Jurkat, Clone E6-1 (cell line): ENCODE data around the gene DHX40. TPM values are rescaled to one million over a fixed set of nuclear protein-coding genes. Genes with fewer than 3 reads are reported as not detected.
"Not testable (repeated sequence)": the region's sequence is repeated elsewhere in the genome, so short reads cannot be mapped to it uniquely, and the experiment has no call there.

Source experiments
- DNase-seq: peaks from one replicate; pipeline ENCODE4 v3.0.0-alpha.2; 2011; ENCODE audit warnings: low read depth, low spot score
- H3K4me3 ChIP-seq: 2 replicates; pipeline ENCODE4 v1.5.1; 2011; ENCODE audit warnings: mild to moderate bottlenecking, low read length, control low read depth, moderate library complexity
- polyA plus RNA-seq: library from polyadenylated mRNA; unstranded; fragments of >200 nt; gene quantifications from one replicate; pipeline ENCODE4 v1.2.1, GENCODE V29; 2012; ENCODE audit warnings: missing spikeins; ENCODE audit not compliant: insufficient read length, insufficient read depth

The DHX40 gene
- 32.9 TPM for polyA plus RNA-seq

GRCh38 chr17:59565171-59565958, at the start of gene DHX40:
Gene DHX40 (plus strand): TSS chr17:59565610. CDS start chr17:59565672, 62 bp downstream.
- DNase-seq, result peak; percentile 91
- H3K4me3 ChIP-seq, result peak within 1 kb of the TSS; percentile 95

DNA sequence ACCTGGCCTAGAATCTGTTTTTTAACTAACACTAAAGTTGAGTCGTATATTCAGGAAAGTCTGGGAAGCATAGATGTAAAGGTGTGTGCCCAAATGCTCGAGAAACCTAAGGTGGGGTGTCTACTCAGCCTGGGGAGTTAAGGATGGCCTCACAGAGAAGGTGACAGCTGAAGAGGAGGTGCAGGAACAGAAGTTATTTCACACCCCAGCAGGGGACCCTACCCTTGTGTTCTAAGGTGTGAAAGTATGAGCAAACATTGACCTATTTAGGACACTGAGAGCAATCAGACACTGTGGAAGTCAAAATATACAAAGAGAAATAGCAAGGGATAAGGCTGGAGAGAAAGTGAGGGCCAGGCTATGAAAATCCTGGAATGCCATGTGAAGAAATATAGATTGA, 49.0 kb upstream of the DHX40 start:
- H3K4me3 ChIP-seq, result no peak overlapping the region
- DNase-seq, result no peak

GRCh38 chr17:59519132-59519531, 46.3 kb upstream of the DHX40 start:
- H3K4me3 ChIP-seq, result no peak overlapping the region
- no peak for DNase-seq

- no peak for DNase-seq
These were observed 45.2 kb upstream of the DHX40 start for GRCh38 chr17:59520251-59520650.

DNA sequence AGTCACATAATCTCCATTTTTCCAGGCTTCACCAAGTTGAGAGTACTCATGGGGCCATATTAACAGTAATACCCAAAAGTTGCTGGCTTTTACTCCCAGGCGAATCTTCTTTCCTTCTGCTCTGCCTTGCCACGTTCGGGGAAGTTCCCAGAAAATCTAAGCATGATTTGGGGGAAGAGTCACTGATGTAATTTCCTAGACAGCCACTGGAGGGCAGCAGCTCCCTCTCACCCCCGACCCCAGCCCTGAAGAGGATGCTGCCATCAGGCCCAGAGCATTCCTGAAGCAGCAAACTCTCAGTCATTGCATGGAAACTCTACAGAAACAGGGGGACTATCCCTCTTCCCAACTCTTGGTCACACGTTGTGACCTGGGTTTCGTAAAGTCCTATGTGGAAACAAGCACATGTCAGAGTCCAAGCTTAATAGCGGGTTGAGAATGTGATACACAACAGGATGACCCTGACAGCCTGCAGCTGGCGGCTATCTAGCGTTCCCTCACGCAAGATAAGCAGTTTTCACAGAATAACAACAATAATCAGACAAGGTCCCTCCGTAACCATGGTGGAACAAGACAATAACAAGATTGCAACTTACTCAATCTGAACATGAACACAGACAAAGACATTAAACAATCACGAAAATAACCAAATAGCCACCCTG, 43.8 kb upstream of the DHX40 start:
- no peak overlapping the region for H3K4me3 ChIP-seq
- peak; percentile 14 for DNase-seq

More at GRCh38 chr17:59520251-59520650, 45.2 kb upstream of the DHX40 start:
- H3K4me3 ChIP-seq, result no peak overlapping the region

- DNase-seq, H3K4me3 ChIP-seq: not testable (repeated sequence)
These were observed 40.5 kb upstream of the DHX40 start for GRCh38 chr17:59524930-59525329.

- no peak overlapping the region for H3K4me3 ChIP-seq
- DNase-seq, result no peak
These were observed 39.7 kb upstream of the DHX40 start for GRCh38 chr17:59525668-59526067.

- no peak overlapping the region for H3K4me3 ChIP-seq
These were observed 39.0 kb upstream of the DHX40 start for GRCh38 chr17:59526451-59526850.

DNA sequence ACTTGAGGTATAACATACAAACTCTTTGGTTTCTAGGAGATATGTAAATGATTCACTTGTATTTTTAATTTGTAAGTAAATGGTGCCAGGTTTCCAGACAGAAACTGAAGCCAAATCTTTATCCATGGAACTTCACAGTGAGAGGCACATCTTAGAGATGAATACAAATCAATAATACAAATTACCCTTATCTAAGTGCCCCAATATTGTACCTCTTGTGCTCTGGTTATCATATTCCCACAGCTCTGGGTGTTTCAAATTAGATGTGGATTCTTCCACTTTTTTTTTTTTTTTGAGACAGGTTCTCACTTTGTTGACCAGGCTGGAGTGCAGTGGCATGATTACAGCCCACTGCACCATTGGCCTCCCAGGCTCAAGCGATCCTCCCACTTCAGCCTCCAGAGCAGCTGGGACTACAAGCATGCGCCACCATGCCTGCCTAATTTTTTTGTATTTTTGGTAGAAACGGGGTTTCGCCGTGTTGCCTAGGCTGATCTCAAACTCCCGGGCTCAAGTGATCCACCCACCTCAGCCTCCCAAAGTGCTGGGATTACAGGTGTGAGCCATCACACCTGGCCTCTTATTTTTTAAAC, 38.0 kb upstream of the DHX40 start:
- no peak for DNase-seq
- H3K4me3 ChIP-seq, result no peak overlapping the region

More at GRCh38 chr17:59526451-59526850, 39.0 kb upstream of the DHX40 start:
- DNase-seq, result no peak

DNA sequence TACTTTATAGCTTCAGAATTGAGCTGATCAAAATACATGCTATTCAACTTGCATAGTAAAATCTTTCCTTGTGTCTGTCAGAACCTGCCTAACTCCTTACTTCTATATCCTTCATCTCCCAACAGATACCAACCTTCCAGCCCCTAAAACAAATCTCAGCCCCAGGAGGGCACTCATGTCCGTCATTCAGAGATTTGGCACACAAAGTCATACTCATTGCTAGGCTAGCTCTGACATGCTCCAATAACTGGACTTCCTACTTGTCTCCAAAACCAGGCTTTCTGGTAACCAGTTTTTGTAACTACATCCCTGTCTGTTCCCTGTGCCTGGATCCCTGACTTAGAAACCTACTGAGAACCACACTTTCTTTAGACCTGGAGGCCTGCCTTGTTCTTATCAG, 37.5 kb upstream of the DHX40 start:
- DNase-seq, result no peak

GRCh38 chr17:59530531-59530930, 34.9 kb upstream of the DHX40 start:
- DNase-seq, result no peak
- H3K4me3 ChIP-seq, result no peak overlapping the region

More for the DNA sequence above, 37.5 kb upstream of the DHX40 start:
- no peak overlapping the region for H3K4me3 ChIP-seq

GRCh38 chr17:59533694-59534093, 31.7 kb upstream of the DHX40 start:
- no peak overlapping the region for H3K4me3 ChIP-seq
- no peak for DNase-seq

DNA sequence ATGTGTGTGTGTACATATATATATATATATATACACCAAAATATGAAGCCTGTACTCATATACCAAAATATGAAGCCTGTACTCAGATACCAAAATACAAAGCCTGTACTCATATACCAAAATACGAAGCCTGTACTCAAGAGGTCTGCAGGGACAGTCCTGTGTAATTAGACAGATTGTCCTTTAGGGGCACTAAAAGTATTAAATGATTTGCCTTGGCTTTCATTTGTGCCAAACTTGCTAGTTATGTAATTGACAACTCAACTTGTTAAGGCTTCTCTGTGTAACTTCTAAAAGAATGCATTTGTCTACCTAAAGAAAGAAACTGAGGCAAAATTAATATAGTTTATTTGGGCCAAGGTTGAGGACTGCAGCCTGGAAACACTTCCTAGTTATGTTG, 30.8 kb upstream of the DHX40 start:
- no peak overlapping the region for H3K4me3 ChIP-seq
- peak; percentile 7 for DNase-seq

DNA sequence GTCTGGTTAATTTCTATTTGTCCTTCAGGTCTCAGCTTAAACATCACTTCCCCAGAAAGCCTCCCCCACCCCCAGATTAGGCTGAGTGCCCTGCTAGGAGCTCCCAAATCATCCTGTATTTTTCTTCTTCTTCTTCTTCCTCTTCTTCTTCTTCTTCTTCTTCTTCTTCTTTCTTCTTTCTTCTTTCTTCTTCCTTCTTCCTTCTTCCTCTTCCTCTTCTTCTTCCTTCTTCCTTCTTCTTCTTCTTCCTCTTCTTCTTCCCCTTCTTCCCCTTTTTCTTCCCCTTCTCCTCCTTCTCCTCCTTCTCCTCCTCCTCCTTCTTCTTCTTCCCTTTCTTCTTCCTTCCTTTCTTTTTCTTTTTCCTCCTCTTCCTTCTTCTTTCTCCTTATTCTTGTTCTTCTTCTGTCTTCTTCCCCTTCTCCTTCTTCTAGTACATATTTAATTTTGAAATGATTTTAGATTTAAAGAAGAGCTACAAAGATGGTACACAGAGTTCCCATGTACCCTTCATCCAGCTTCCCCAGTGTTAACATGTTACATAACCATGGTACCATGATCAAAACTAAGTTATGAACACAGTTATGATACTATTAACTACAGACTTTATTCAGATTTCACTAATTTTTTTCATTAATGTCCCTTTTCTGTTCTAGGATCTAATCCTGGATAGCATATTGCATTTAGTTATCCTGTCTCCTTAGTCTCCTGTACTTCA, 27.1 kb upstream of the DHX40 start:
- no peak for DNase-seq
- no peak overlapping the region for H3K4me3 ChIP-seq

DNA sequence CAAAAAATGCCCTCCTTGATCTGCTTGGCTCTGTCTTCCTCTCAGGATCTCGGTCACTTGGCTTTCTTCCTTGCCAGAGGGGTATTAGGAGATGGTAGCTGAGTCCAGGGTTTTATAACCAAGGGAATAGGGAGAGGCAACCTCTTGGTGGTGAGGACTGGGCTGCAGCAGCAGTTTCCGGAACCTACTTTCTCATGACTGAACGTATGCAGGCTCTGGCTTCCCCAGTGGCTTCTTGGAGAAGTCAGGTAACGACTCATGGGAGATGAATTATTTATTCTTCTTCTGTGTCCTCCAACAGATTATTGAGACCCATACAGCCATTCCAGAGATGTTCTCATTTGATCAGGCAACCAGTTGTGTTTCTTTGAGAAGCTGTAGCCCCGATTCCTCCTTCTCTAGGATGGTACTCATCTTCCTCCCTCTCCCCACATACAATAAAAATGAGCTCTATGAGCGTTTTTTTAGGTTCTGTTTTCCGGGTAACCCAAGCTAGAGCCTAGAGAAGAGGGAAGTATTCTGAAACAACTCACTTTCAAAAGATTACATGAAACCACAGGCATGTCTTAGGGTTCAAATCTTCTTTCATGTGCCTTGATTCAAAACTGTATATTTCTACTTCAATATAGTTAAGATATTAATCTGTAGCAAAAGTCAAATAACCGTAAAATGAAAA, 22.3 kb upstream of the DHX40 start:
- no peak for DNase-seq

GRCh38 chr17:59545942-59546341, 19.5 kb upstream of the DHX40 start:
- H3K4me3 ChIP-seq, result no peak overlapping the region
- no peak for DNase-seq

More for the DNA sequence above, 22.3 kb upstream of the DHX40 start:
- no peak overlapping the region for H3K4me3 ChIP-seq

GRCh38 chr17:59547131-59547915, 18.1 kb upstream of the DHX40 start:
- no peak for DNase-seq
- H3K4me3 ChIP-seq, result no peak overlapping the region

- DNase-seq, H3K4me3 ChIP-seq: not testable (repeated sequence)
These were observed 16.4 kb upstream of the DHX40 start for GRCh38 chr17:59548985-59549384.
